Left lobe of liver (tissue), 2 donors: Measurements from ENCODE around the gene CYP4F3. TPM values are rescaled to one million over a fixed set of nuclear protein-coding genes. Genes with fewer than 3 reads are reported as not detected.
"Not testable (repeated sequence)": the region's sequence is repeated elsewhere in the genome, so short reads cannot be mapped to it uniquely, and the experiment has no call there.

Experiments used
- ATAC-seq: fragments of 200-7000 bp; cut with Tn5 transposase; one replicate; pipeline ENCODE4 v1.9.1; 2020; ENCODE audit warnings: mild to moderate bottlenecking, moderate library complexity
- DNase-seq: peaks from one replicate; pipeline ENCODE4 v3.0.0-alpha.2; 2020; ENCODE audit warnings: low spot score
- total RNA-seq: library from RNA; stranded (reverse); gene quantifications from one replicate; pipeline ENCODE4 v1.2.1, GENCODE V29; 2021
- donor health status: DM: no; HTN: no; CAD: no; lungs with moderate emphysema.
- donor health status: DM: no; HTN: yes; CAD: no.

The CYP4F3 gene
- total RNA-seq, 1 donor from 2014 or later: 401 TPM

DNA sequence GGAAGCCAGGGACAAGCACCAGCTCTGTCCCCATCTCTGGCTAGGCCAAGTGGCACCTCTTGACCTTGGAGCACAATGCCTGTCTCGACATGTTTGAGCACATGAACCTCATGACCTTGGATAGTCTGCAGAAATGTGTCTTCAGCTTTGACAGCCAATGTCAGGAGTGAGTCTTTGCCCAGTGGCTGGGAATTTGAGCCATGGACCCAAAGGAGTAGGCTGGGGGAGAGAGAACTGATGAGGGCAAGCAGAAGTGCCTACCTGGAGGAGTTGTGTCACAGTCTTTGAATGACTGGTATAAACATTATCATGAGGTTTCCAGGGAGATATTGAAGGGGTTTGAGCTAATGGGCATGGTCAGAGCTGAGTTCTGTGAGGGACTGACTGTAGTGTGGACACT, 25.5 kb downstream of the CYP4F3 start:
- no peak for DNase-seq

DNA sequence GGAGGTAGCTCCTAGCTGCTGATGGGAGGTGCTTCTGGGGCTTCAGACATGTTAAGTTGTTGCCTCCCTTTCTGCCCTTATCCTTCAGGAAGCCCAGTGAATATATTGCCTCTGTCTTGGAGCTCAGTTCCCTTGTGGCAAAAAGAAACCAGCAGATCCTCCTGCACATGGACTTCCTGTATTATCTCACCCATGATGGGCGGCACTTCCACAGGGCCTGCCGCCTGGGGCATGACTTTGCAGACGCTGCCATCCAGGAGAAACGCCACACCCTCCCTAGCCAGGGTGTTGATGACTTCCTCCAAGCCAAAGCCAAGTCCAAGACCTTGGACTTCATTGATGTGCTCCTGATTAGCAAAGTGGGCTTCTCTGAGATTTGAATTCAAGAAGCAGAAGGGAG, 26.2 kb downstream of the CYP4F3 start:
- no peak for ATAC-seq

More for the DNA sequence above, 25.5 kb downstream of the CYP4F3 start:
- ATAC-seq: peak; percentile 10

DNA sequence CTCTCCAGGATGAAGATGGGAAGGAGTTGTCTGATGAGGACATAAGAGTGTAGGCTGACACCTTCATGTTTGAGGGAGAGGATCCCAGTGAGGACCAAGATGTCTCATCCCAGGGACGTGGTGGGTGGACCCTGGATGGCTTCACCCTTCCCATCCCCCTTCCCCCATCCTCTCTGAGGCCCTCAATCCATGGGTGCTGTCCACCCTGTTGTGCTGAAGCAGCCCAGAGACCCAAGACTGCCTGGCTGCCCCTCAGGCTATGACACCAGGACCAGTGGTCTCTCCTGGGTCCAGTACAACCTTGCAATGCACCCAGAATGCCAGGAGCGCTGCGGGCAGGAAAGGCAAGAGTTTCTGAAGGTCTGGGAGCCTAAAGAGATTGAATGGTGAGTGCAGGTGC, 28.7 kb downstream of the CYP4F3 start:
- no peak for ATAC-seq

More for the DNA sequence above, 26.2 kb downstream of the CYP4F3 start:
- no peak for DNase-seq

DNA sequence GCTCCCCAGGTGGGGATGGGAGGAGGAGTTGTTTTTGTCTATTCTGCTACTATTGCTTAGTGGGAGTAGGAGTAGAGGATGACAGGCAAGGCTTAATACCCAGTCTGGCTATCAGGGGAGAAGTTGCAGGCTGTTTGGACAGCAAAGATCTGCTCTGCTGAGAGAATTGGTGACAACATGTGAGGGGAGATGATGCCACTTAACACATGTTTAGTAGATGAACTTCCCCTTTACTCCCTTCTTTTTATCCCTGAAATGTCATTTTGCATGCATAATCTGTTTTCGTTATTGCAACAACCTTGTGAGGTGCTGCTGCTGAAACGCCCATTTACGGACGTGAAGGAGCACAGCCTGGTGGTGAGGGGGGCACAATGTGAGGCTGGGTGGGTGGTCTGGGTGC, 29.2 kb downstream of the CYP4F3 start:
- no peak for DNase-seq
- ATAC-seq: no peak

More for the DNA sequence above, 28.7 kb downstream of the CYP4F3 start:
- DNase-seq: no peak

DNA sequence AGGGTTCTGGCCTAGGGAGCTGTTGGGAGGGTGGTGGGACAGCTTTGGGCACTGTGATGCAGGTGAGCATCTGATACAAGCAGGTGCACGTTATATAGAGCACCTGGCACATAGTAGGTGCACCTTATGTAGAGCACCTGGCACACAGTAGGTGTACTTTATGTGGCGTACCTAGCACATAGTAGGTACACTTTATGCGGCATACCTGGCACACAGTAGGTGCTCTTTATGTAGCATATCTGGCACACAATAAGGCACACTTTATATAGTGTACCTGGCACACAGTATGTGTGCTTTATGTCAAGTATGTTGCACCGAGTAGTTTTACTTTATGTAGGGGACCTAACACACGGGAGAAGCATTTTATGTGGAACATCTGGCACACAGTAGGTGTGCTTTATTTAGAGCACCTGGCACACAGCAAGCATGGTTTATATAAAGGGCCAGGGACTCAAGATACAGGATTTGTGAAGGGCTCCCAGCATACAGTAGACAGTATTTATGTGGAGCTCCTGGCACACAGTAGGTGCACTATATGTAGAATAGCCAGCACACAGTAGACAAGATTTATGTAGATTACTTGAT, 30.6 kb downstream of the CYP4F3 start:
- no peak for DNase-seq
- ATAC-seq: no peak

DNA sequence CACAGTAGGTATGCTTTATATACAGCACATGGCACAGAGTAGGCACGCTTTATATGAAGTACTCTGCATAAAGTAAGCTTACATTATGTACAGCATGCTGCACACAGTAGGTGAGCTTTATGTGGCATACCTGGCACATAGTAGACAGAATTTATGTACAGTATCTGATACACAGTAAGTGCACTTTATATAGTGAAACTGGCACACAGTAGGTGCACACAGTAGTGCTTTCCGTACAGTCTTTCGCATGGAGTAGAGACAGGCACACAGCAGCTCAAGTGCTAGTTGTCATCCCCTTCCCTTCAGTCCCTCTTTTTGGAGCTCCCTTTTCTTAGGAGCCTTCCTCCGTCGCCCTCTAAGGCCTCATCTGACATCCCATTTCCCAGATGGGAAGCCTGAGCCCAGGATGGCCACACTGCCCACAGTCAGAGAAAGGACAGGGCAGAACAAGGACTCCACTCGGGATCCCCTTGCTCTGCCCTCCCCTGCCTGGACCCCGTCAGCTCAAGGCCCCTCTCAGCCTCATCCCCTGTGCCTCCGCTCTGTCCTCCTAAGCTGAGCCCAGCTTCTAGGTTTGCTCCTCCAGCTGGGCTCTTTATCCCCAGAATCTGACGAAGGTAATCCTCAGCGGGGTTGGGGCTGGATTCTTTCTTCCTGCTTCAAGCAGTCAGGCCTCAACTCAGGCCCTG, 31.3 kb downstream of the CYP4F3 start:
- ATAC-seq: no peak
- no peak for DNase-seq

DNA sequence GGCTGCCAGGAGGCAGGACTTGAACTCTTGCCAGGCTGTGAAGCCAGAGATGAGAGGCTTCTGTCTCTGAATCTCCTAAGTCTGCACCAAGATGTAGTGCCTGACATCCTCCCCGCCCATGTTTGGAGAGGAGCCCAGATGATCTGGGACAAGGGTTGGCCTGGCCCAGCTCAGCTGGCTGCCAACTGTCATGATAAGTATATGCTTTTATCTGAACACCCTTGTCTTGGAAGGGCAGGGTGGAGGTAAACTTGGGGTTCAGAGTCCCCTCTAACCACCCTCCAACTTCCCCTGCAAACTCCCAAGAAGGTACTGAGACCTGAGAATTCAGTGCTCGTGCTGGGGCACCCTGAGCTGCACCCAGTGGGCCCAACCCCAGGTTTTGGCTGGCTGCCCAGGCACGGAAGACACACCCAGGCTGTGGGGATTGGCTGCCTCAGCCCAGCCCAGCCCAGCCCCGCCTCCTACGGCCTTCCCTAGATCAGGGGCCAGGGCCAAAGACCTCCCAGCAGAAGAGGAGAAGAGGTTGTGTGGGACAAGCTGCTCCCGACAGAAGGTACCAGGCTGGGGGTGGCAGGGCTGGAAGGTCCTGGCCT, 32.0 kb downstream of the CYP4F3 start, which contains the start of gene CYP4F12:
Gene CYP4F12, plus strand, starts transcription at position 508 of the 596 bp plus-strand sequence. CDS start 443 bp downstream, outside the sequence.
- peak; percentile 97 for DNase-seq
- peak; percentile 85 for ATAC-seq

DNA sequence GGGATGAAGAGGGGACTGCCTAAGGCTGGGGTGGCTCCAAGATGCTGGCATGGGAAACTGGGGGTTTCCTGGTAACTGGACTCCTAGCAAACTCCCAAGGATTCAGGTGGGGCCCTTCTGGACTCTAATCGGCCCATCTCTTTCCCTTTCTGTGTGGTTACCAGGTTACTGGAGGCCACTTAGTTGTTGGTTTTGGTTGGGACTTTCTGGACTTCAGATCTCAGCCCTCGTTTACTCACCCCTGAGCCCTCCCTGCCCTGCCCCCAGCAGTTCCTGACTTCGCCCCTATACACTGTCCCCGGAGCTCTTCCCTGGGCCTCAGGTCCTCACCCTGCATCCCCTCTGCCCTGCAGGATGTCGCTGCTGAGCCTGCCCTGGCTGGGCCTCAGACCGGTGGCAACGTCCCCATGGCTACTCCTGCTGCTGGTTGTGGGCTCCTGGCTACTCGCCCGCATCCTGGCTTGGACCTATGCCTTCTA, 32.5 kb downstream of the CYP4F3 start:
- DNase-seq (peak; percentile 79), ATAC-seq (peak; percentile 67)

DNA sequence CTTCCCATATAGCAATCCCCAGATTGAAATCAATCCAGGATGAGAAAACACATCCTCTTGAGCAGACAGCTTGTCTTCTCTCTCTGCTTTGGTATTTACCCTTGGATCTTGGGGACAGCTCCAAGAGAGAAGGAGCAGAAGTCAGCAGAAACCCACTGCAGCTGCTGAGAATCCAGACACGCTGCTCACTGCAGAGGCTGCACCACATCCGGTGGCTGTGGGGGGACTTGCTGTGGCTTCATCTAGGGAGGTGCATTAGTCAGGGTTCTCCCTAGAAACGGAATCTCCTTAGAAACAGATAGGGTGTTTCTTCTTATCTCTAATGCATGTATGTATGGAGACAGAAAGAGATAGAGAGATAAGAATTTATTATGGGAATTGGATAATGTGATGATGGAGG, 34.9 kb downstream of the CYP4F3 start:
- ATAC-seq (no peak), DNase-seq (no peak)

DNA sequence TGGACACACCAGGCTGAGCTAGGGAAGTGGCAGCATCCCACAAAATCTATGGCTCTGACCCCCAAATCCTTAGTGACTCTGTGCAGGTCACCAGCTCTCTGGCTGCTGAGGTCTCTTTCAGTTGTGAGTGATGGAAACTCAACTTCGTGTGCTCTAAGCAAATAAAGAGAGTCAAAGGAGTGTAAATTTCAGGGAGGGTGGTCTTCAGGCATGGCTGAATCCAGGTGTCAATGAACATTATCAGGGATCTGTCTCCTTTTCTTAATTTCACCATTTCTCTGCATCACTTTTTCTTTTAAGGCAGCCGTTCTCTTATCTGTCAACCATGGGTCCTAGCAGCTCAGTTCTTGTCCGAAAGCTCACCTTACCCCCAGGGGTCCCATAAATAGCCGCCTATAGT, 38.4 kb downstream of the CYP4F3 start:
- ATAC-seq: no peak

DNA sequence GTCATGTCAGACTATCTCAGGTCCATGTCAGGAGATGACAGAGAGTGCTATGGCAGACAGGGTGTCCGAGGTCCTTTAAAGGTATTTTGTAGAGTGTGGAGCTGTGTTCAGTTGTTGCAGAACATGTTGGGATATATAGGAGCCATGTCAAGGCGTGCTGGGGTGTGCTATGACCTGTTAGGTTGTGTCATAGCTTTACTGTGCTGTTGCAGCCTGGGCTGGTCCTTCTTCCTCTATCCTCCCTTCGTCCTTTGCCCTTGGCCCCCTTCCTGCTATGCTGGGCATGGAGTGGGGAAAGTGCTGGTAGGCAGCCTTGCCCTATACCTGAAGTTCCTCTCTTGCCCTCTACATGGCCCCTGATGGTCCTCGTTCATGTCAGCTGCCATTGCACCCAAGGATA, 39.2 kb downstream of the CYP4F3 start:
- DNase-seq: not testable (repeated sequence)
- ATAC-seq: peak; percentile 46

More for the DNA sequence above, 38.4 kb downstream of the CYP4F3 start:
- DNase-seq: no peak

DNA sequence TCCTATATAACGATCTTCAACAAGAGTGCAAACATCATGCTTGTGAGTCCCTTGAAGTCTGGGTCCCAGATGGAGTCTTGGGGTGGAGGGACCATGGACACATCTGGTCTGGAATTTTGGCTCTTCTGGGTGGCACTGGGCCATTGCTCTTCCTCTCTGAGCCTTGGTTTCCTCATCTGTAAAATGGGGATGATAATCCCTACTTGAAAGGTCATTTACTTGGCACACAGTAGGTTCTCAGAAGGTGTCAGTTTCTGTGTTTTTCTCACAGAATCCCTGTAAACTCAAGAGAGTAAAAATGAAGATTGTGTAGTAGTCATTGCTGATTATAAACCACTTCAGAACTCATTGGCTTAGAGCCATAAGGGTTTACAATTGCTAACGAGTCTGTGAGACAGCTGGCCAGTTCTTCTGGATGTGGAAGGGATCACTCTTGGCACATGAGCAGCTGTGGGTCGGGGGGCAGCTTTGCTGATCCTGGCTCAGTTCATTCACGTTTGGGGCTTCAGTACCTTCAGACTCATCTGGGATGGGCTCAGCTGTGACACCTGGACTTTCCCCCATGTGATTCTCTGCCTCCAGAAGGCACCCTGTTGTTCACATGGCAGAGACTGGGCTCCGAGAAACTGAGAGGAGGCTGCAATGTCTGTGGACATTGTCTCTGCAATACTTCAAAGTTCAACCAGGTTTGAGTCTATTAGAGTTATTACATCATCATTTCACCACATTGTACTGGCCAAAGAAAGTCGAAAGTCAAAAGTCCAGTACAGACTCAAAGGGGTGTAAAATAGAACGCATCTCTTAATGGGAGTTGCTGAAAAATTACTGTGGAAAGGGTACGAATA, 40.0 kb downstream of the CYP4F3 start:
- DNase-seq (peak; percentile 83), ATAC-seq (peak; percentile 87)

DNA sequence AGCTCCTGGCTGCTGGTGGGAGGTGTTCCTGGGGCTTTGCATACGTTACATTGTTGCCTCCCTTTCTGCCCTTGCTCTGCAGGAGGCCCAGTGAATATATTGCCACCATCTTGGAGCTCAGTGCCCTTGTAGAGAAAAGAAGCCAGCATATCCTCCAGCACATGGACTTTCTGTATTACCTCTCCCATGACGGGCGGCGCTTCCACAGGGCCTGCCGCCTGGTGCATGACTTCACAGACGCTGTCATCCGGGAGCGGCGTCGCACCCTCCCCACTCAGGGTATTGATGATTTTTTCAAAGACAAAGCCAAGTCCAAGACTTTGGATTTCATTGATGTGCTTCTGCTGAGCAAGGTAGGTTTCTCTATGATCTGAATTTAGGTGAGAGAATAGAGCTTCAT, 42.7 kb downstream of the CYP4F3 start:
- ATAC-seq (no peak), DNase-seq (no peak)

DNA sequence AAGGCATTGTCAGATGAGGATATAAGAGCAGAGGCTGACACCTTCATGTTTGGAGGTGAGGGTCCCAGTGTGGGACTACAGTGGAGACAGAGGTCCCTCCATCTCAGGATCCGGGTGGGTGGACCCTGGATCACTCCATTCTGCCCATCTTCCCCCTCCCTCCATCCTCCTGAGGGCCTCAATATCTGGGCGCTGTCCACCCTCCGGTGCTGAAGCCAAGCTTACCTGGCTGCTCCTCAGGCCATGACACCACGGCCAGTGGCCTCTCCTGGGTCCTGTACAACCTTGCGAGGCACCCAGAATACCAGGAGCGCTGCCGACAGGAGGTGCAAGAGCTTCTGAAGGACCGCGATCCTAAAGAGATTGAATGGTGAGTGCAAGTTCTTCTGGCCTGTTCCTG, 44.1 kb downstream of the CYP4F3 start:
- ATAC-seq (peak; percentile 8), DNase-seq (no peak)

DNA sequence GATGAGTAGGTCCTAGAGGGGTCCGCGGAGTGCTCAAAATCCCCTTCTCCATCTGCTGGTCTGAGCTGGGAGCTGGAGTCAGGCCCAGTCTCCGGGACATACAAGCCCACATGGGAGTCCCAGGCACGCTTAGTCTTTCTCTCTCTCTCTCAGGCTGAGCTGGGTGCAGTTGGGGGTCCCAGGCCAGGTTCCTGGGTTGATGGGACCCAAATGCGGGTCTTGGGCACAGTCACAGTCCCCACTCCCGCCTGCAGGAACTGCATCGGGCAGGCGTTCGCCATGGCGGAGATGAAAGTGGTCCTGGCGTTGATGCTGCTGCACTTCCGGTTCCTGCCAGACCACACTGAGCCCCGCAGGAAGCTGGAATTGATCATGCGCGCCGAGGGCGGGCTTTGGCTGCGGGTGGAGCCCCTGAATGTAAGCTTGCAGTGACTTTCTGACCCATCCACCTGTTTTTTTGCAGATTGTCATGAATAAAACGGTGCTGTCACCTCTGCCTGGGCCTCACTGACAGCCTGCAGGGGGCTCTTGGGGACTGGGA, 56.0 kb downstream of the CYP4F3 start:
- DNase-seq (no peak), ATAC-seq (no peak)

DNA sequence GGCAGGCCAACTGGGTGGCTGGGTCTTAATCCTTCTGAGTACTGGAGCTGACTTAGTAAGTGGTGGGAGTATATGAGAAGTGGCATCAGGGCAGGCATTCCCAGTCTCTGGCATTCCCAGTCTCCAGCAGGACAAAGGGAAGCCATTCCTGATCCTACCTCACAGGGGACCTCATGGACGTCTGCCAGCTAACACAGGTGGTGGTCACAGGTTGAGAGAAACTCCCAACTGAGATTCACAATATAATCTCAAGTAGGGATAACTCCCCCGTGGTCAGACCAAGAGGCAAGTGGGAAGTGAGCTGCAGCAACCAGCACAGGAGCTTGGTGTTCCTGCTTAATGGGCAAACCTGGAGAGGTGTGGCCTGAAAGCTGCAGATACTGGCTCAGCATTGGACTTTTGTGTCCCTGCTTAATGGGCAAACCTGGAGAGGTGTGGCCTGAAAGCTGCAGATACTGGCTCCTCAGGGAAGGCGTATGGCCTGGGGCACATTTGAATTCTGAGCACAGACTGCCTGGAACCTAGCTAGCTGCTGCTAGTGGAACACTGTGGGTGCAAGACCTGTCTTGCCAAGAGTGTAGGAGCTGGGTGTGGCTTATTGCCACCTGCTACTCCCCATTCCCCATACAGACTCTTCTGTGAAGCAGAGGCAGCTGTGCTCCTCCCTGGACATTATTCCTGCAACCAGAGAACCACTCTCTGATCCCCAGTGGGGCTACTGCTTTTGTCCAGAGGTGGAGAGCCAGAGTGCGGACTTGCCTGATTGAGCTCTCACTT, 61.2 kb downstream of the CYP4F3 start:
- ATAC-seq: peak; percentile 77
- DNase-seq: no peak

DNA sequence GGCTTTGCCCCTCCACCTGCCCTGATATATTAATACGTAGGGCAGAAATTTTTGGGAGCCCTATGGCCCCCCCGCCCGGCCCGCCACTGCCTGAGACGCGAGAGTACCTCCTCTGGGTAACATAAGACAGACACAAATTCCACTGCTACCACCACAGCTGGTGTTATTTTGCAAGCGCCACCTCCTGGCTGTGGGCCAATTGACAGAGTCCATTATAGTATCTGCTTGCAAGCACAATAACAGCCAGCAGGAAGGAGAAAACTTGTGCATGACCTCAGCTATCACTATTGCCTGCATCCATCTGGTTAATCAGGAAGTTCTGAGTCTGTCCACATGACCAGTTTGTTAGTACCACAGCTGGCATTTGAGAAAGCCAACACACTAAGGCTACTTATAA, 61.8 kb downstream of the CYP4F3 start:
- DNase-seq: peak; percentile 83
- ATAC-seq: peak; percentile 77
